ENCODE data around the gene MAPK12.
"Not testable (repeated sequence)": the region's sequence is repeated elsewhere in the genome, so short reads cannot be mapped to it uniquely, and the experiment has no call there.

The MAPK12 gene

GRCh38 chr22:50280708-50281383 is 19.4 kb upstream of the MAPK12 start:
- no peak for DNase-seq

DNA sequence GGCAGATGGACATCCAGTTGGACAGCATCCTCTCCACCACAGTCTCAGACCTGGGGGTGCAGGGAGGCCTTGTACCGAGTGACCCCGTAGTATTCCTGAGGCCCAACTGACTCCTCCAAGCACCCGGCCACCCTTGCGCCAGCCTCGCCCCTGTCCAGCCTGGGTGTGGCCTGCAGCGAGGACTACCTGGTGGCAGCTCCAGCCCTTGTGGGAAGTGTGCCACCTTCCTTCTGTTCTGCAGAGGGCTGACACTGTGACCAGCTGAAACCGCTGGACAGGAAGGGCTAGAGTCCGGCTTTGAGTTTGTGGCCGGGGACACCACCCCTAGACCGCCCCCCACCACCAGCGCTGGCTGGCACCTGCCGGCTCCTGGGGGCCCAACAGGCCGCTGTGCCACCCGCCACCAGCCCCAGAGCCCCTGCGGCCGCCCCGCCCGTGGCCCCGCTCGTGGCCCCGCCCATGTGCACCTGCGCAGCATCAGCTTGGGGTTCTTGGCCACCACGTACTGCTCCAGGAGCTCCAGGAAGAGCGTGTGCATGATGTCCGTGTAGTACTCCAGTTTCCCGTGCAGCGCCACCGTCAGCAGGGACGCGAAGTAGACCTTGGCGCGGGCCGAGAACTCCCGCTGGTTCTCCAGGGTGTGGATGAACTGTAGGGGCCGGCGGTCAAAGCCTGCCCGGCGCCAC is 18.7 kb upstream of the MAPK12 start:
- no peak for DNase-seq

DNA sequence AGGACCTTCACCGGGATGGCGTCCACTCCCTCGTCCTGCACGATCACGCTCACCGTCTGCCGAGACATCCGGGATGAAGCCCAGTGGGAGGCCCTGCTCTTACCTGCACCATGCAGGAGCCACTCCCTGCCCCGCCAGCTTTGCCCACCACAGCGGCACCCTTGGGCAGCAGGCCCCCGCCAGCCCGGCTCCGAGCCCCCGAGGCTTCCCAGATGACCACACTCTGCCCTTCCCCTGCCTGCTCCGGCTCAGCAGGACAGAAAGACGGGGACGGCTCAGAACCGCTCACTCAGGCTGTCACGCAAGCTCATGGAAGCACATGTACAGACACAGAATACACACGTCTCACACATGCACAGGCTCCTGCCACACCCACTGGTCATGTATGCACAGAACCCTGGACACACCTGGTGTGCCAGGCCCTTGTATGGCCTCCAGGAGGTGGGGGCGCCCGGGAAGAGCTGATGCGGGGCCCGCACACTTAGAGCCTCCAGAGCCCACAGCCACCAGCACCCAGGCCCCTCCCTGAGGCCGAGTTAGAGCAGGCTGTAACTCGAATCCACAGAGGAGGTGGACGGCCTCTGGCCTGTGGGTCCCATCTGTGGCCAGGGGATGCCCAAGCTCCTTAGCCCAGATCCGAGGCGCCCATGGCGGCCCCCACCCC is 17.6 kb upstream of the MAPK12 start:
- DNase-seq = no peak

- no peak for DNase-seq
These were observed 17.0 kb upstream of the MAPK12 start for GRCh38 chr22:50278461-50278860.

DNA sequence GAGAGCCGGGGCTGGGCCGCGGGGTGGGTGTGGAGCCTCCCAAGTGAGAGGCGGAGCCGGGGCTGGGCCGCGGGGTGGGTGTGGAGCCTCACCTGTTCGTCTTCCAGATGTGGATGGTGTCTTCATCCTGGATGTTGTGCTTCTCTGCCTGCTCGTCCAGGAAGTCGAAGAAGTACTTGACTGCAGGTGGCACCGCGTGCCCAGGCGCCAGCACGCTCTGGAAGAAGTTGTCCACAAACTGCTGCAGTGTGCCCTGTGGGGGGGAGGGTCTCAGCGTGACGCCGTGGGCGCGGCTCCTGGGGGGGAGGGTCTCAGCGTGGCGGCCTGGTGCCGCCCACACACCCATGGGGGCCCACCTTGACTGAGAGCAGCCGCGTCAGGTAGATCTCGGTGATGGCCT is 16.3 kb upstream of the MAPK12 start:
- DNase-seq = no peak

GRCh38 chr22:50276143-50276542 is 14.7 kb upstream of the MAPK12 start:
- DNase-seq = no peak

GRCh38 chr22:50275181-50276055 is 13.9 kb upstream of the MAPK12 start:
- DNase-seq = no peak

DNA sequence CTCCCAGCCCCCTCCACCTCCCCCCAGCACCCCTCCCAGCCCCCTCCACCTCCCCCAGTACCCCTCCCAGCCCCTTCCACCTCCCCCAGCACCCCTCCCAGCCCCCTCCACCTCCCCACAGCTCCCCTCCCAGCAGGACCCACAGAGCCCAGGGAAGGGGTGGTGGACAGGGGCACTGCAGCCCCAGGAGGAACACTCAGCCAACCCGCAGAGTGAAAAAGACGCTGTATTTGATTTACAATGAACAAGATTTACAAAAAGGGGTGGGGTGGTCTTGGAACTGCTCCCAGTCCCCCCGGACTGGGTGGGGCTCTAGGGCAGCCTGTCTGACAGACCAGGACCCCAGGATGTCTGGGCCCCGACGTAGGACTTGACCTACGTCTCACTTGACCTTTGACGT is 13.3 kb upstream of the MAPK12 start:
- no peak for DNase-seq

GRCh38 chr22:50274311-50274710 is 12.8 kb upstream of the MAPK12 start:
- peak; percentile 21 for DNase-seq

GRCh38 chr22:50273781-50274180 is 12.3 kb upstream of the MAPK12 start:
- DNase-seq = not testable (repeated sequence)

- DNase-seq = not testable (repeated sequence)
These were observed 11.9 kb upstream of the MAPK12 start for GRCh38 chr22:50273352-50273751.

DNA sequence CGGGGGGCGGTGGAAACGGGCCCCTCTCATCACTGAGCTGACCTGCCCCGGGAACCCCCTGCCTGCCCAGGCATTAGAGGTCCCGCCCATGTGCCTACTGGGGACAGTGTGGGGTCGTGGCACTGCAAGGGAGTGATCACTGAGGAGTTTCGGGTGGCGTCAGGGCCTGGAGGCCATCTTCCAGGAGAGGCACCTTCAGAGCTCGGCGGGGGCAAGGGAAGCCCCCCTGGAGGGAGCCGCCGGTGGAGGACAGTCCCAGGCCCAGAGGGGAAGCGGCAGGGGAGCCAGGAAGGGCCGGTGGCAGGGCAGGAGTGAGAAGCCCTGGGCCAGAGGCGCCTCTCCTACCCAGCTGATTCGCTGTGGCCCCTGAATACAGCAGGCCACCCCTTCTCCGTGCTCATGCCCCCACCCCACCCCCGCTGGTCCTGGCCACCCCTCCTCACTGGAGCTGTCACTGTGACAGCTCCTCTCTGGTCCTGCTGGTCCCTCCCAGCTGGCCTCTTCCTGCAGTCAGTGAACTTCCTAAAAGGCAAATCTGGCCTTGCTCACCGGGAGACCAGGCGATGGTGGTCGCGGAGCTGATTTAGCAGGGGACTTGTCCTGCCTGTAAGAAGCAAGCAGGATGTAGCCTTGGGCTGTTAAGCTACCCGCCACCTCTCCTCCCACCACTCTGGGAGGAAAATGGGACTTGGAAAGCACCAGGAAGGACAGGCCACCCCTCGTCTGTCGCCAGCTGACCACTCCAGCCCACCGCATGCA is 10.7 kb upstream of the MAPK12 start:
- no peak for DNase-seq

DNA sequence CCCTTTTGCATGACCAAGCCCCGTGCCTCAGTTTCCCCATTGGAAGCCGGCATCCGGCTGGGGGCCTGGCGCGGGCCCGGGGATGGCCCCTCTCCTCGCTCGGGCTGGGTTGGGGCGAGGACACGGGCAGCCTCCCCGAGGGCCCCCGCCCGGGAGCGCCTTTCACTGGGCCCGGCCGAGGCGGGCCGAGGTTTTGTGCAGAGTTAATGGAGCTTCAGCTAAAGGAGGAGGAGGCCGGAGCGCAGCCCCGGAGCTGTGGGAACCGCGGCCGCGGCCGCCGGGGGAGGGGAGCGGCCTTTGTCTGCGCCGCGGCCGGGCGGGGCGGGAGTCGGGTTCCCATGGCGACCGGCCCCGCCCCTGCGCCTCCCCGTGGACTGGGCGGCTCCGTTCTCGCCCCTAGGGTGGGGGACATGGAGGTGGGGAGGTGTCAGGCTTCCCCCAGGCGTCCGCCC is 10.1 kb upstream of the MAPK12 start:
- DNase-seq = peak; percentile 57

- no peak for DNase-seq
These were observed 9.3 kb upstream of the MAPK12 start for GRCh38 chr22:50270666-50271394.

GRCh38 chr22:50269970-50270665 is 8.6 kb upstream of the MAPK12 start, which contains the start of gene MAPK11:
MAPK11 (minus strand) TSS chr22:50270380; CDS start chr22:50270292, 88 bp downstream.
- peak; percentile 29 for DNase-seq

DNA sequence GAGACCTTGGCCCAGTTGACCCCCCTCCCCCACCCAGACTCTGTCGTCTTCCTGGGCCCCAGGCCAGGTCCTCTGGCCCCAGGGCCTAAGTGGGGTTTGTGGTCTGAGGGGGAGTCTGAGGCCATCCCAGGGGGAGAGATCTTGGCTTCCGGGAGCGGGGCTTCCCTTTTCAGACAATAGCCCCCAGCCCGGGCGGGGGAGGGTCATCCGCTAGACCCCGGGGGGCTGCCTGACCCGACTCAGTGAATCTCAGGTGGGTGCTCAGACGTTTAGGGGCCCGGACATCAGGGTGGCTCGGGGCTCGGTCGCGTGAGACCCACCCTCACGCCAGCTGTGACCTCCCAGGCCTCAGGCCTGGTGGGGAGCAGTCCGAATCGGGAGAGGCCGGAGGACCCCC is 8.1 kb upstream of the MAPK12 start:
- DNase-seq = no peak

- no peak for DNase-seq
These were observed 7.2 kb upstream of the MAPK12 start for GRCh38 chr22:50268655-50269113.

- no peak for DNase-seq
These were observed 6.3 kb upstream of the MAPK12 start for GRCh38 chr22:50267591-50268390.

GRCh38 chr22:50266994-50267393 is 5.5 kb upstream of the MAPK12 start:
- DNase-seq = no peak
